Activated CD4-positive, alpha-beta T cell treated with anti-CD3 and anti-CD28 coated beads for 1 hour (primary cell): ENCODE measurements around the gene ZNF236.

Experiments used
- DNase-seq: peaks from one replicate; pipeline ENCODE4 v3.0.0-alpha.2; 2020

The ZNF236 gene

DNA sequence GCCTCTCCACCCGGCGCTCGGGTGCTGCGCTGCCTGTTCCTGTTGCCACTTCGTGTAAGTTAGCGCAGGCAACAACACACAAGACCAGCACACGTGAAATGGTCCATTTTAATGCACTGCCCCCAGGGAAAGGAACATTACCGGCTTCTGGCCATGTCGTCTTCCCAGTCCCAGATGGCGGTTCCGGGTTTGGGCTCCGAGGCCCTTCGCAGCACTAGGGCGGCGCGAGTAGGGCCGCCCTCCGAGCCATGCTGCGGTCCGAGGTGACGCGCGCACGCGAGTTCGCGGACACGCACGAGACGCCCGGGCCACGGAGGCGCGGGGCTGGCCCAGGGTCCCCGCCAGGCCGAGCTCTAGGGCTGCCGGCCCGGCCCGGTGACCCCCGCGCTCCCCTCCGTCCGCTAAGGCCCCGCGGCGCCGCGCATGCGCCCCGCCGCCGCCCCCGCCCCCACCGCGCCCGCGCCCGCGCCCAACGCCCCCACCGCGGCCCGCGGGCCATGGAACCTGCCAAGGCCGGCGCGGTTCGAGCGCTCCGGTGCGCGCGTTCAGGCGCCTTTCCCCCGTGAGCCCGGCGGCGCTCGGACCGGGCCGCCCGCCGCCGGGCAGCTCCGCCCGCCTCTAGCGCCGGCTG, 367 bp upstream of the ZNF236 start:
- DNase-seq: peak; percentile 54

DNA sequence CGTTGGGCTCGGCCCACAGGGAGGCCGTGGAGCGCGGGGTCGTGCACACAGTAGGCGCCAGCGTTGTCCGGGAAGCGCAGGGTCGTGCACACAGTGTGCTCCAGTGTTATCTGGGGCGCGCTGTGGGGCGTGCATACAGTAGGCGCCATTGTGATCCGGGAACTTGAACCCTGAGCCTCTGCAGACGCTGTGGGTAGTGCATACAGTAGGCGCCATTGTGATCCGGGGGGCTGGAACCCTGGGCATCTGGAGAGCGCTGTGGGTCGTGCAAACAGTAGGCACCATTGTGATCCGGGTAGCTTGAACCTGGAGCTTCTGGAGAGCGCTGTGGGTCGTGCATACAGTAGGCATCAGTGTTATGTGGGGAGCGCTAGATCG, 793 bp downstream of the ZNF236 start:
- DNase-seq: no peak

DNA sequence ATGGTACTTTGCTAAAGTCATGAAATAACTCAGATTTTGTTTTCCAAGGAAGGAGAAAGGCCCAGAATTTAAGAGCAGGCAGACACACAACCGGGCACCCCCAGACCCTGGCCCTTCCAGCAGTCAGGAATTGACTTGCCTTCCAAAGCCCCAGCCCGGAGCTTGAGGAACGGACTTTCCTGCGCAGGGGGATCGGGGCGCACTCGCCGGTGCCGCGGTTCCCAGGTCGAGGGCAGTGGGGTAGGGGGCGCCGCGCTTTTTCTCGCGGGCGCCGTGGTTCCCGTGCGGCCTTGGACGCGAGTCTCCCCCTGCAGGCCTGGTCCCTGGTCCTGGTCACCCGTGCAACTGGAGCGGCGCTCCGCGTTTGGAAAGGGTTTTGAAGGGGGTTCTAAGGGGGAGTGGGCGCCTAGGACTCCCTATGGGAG, 1.2 kb downstream of the ZNF236 start:
- DNase-seq: no peak

DNA sequence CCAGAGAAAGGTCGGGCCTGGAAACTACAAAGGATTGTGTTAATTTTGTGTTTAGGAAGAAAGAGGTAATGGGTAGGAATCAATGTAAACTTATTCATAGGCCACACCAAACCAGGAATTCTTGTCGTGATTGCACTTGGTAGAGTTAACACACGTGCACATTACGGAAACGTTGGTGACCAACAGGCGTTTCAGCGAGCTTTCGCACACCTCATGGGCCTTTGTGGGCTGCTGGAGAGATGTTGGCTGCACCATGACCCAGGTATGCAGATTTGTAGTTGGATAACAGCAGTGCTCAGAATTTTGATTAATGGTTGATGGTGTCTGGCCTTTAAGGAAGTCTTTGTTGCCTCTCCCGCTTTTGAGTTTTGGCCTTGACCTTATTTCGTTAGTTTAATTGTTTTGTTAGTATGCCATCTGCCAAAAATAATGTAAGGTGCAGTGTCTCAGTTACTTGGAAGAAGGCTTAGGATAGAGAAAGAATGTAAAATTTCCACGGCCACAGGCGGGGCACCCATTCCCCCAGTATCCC, 1.9 kb downstream of the ZNF236 start:
- DNase-seq: no peak

DNA sequence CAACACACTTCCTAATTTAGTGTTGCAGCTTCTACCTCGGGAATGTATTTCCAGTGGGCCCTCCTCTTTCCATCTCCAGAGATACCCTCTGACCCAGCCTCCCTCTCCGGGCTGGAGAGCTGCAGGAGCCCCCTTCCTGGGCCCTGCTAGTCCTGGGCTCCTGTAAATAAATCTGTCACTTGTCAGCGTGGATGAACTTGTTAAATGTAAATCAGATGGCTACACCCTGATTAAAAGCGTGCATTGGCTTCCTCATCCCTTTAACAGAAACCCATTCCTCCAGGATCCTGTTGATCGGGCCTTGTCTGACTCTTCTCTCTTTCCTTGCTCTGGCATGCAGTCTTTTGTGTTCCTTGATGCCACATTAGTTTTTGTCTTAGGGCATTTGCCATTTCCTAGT, 2.4 kb downstream of the ZNF236 start:
- DNase-seq: no peak

DNA sequence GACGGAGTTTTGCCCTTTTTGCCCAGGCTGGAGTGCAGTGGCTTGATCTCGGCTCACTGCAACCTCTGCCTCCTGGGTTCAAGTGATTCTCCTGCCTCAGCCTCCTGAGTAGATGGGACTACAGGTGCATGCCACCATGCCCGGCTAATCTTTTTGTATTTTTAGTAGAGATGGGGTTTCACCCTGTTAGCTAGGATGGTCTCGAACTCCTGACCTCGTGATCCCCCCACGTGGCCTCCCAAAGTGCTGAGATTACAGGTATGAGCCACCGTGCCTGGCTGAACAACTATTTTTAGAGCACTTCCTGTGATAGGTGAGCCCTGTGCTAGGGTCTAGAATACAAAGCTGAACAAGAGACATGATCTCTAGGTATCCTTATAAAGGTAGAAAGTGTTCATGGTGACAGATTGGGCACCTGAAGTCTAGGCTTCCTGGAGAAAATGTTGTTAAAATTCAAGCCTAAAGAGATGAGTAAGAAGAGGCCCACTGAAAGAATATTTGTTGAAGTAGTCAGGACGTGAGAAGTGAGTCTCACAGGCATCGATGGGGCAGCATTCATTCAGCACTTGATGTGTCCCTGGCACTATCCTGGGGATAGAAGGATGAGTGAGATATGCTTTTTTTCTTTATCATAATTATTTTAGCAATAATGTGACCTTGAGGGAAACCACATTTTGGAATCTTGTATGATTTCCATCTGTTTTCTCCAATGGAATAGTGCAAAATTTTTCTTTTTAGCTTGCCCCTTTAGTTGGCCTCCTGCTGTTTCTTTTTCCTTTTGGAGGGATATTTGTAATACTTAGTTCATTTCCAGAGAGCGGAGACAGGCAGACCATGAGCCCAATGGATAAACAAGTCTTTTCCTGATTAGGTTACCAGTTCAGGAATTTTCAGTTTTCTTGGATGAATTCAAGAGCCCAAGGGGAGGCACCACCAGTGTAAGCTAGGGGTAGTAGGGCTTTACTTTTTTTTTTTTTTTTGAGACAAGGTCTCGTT, 5.1 kb downstream of the ZNF236 start:
- no peak for DNase-seq

DNA sequence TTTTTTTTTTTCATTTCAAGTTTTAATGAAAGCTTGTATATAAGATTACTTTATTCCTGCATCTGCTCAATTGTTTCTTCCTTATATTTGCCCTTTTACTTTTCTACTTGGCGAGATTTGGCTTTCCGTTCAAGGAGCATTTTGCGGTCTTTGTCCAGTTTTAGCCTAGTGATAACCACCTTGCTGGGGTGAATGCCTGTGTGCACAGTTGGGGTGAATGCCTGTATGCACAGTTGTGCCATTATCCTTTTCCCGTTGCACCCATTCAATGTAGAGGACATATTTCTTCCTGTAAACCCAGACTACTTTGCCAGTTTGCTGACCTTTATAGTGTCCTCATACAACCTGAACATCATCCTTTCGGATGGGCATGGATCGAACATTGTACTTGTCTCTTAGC, 12.0 kb downstream of the ZNF236 start:
- DNase-seq: no peak

DNA sequence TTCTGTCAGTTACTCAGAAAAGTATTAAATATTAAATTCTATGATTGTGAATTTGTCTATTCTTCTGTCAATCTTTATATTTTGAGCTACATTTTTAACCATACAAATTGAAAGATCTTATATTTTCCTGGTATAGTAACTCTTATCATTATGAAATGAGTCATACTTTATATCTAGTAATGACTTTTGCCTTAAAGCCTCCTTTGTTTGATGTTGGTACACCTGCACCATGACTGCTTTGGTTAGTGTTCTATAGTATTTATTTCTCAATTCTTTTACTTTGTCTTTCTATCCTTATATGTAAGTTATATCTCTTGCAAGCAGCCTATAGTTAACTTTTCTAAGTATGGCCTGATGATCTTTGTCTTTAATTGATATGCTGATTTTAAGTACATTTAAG, 13.0 kb downstream of the ZNF236 start:
- DNase-seq: no peak

DNA sequence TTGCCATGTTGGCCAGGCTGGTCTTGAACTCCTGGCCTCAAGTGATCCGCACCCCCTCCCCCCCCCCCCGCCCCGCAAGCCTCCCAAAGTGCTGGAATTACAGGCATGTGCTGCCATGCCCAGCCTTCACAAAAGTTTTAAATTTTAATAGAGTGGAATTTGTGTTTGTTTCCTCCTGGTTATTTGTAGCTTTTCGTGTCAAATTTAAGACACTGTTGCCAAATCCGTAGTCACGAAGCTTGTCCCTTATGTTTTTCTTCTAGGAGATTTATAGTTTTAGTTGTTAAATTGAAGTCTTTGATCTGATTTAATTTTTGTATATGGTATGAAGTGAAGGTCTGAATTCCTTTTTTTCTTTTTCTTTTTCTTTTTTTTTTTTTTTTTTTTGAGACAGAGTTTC, 14.7 kb downstream of the ZNF236 start:
- DNase-seq: no peak

DNA sequence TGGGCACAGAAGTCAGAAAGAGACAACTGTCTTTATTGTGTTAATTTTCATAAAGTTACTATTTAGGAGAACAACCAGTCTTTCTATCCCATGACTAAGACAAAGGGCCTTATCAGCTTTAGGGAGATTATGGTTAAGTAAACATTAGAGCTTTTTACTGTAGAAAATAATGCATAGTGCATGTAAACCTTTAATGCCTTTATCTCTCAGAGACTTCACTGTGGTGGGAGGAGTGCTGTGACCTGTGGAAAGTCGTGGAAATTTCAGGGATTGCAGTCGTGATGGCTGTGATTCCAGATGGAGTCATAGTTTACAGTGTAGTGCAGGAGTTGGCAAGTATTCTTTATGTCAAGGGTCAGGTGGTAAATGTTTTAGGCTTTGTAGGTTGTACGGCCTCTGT, 15.8 kb downstream of the ZNF236 start:
- no peak for DNase-seq

DNA sequence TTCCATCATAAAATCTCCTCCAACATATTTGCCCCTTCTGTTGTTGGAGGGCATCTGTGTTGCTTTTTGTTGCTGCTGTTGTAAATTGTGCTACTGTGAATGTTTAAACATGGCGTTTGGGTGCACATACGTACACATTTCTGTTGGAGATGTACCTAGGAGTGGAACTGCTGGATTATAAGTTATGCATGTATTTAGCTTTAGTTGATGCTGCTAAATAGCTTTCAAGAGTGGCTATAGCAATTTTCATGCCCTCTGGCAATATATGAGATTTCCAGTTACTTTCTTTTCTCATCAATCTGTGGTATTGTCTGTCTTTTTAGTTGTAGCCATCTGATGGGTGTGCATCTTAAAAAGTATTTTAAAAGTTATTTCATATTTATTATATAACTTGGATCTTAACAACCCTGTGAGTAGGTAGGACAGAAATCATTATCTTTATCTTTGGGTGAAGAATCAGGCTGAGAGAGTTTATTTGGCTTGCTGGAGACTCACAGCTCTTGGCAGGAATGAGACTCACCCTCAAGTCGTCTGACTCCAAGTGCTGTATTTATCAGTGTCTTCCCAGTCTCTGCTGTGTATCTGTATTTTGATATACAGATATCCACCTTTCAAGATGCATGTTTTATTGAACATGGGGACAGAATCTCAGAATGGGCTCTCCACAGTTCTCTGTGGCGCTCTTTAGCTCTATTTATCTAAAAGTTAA, 16.9 kb downstream of the ZNF236 start:
- DNase-seq: no peak

DNA sequence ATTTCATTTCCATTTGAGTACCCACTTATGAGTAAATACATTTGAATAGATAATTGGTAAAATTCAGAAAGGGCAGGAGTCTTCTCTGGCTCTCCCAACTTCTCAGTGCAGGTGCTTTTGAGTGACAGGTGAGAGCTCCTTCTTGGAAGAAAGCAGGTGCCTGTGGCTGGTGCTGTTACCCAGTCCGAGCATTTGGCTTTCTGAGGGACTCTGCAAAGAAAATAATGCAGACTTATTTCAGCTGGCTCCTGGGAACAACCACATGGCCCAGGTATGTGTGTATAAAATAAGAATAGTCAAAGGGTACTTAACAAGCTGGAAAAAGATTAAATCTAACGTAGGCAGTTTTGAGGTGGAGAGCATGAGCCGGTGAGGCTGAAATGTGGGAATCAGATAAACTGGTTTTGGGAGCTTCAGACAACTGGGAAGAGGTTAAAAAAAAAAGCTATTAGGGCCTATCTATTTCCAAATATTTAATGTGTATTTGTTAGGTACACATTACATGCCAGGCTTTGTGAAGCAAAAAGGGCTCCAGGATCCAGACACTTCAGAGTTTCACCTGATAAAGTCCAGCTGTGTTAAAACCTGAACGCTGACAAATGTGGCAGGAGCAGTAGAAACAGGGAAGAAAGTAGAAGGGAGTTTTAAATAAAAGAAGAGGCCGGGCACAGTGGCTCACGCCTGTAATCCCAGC, 20.6 kb downstream of the ZNF236 start:
- DNase-seq: no peak

DNA sequence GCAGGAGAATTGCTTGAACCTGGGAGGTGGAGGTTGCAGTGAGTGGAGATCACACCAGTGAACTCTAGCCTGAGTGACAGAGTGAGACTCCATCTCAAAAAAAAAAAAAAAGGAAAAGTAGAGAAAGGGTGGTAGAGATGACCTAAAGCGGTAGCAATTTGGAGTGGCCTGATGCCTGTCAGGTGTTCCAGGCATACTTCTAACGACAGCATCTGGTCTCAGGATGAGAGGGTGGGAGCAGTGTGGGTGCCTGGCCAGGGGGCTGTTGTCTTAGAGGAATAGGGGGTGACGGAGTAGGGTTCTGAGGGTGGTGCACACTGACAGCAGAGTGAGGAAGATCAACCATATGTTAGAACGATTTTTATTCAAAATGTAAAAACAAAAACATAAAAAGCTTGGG, 21.8 kb downstream of the ZNF236 start:
- no peak for DNase-seq

DNA sequence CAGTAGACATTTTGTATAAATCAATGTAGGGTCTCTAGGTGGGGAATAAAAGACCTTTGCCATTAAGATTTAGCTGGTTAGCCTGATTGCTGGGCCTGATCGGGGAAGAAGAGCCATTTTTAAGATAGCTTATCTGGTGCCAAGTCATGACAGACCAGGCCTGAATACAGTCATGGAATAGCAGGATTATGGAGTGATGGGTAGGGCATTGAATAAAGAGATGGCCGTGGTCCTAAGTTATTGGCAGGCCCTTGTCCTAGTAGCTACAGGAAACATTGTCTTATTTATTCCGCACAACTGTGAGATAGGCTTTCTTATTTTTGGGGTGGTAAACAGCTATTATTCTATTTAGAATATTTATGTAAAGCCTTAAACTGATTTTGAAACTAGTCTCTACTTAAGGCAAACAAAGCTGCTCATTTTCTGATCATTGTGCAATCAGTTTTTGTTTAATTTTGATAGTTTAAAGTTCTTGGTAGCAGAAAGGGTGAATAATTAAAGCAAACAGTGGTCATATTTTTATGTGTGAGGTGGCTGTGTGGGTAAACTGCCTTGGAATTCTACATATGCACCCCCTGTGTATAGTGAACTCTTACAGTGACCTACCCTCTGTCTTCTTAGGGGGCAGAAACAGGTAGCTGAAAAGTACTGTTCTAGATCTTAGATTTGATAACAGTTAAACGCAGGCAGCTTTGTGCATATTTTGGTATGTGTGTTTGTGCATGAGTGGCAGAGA, 22.6 kb downstream of the ZNF236 start:
- DNase-seq: no peak

DNA sequence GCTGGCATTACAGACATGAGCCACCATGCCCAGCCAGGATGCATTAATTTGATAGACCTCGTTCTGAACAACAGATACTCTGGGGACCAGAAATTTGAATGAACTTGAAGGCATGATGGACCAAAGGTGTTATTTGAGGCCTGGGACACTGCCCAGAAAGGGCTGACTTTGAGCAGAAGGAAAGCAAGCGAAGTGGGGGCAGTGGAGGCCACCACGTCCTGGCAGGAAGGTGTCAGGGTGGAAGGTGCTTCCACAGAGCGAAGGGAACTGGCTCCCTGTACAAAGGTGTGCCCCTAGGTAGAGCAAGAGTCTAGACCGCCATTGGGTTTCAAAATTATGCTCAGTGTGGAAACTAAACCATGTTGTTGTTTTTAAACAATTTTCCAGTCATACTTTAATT, 23.9 kb downstream of the ZNF236 start:
- DNase-seq: no peak

DNA sequence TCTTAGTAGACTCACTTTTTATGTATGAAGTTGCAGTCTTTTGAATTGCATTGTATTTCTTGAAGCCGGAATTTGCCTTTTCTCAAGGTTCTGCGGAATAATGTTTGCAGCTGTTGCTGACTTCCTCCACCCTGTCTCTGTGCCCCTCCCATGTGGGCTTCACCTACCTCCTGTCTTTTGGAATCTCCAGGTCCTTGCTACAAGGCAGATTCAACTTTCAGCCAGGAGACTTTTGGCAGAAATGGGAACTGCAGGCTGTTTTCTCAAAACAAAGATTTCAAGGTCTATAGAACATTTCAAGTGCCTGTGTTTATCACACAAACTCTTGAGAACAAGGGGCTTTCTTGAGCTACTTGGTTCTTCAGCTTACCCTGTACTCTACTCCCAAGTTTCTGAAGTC, 25.6 kb downstream of the ZNF236 start:
- no peak for DNase-seq

DNA sequence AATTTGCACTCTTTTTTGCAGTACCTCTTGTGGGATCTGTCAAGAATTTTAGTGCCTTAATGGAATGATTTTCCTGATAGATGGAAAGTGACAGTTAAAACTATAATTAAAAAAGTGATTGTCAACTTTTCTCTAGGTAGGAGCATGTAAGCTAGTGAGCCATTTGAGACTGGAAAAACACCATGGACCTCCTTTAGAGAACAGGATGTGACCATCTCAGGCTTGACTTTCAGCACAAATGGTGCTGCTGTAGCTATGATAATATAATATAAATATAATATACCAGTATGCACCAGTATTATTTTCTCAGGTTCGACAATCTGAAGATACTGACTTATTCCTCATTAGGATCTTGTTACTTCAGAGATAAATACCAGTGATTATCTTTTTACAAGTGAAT, 27.8 kb downstream of the ZNF236 start:
- DNase-seq: no peak

DNA sequence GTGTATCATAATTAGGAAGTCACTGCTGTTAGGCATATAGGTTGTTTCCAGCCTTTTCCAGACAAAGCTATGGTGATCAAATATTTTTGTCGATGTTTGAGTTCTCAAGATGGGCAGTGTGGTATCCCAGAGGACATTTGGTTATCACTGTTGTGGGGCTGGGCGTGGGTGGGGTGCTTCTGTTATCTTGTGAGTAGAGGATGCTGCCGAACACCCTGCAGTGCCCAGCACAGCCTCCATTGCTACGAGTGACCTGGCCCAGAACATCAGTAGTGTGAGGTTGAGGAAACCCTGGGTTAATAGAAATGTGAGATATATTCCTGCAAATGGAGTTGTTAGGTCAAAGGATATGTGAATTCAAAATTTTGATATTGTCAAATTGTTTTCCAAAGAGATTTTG, 33.2 kb downstream of the ZNF236 start:
- no peak for DNase-seq

DNA sequence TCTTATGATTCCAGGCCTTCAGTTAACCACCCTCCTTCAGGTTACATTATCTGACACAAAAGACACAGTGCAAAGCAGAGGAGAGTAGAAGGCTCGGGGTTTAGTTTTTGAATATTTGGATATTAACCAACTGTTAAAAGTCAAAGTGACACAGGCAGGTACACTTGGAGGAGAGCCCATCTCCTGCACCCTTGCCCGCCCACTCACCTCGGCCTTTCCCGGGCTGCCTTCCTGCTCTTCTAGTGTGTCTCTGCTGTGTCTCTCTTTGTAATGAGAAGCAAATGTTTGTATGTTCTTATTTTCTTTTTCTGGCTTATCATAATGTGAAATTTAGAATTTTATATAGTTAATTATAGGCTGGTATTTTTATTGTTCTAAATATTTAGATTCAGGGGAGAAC, 35.1 kb downstream of the ZNF236 start:
- DNase-seq: no peak

DNA sequence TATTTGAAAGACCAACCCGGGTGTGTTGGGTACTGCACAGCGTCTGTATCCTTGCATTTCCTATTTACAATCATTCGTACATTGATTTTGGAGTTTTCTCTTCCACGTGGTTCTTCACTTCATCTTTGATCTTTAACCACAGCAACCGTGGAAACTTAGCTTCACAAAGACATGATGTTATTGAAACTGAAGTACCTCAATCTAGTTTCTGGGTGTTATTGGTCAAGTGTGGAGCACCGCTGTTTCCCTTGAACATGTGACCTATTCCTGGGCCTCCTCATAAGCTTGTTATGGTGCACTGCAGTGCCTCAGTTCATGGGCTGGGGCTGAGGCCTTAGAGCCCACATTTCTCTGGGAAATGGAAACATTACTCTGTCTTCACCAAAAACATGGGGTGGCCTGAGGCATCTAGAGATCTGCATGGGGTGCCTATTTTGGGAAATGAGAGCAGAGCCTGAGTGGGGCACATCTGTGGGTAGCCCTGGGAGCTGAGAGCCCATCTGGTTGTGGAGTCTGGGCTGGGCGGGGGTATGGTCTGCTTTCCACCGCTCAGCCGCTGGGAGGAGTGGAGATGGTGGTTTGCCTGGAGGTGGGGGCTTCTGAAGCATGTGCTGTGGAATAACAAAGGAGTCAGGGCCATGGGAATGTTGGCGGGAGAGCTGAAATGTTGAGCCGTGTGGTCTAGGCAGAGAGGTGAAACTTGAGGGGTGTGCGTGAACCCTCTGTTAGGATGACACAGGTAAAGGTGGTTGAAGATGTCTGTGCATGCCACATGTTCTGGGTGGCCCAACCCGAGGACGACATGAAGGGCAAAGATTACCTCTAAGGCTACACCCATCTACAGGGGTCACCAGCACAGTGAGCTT, 37.4 kb downstream of the ZNF236 start:
- no peak for DNase-seq

DNA sequence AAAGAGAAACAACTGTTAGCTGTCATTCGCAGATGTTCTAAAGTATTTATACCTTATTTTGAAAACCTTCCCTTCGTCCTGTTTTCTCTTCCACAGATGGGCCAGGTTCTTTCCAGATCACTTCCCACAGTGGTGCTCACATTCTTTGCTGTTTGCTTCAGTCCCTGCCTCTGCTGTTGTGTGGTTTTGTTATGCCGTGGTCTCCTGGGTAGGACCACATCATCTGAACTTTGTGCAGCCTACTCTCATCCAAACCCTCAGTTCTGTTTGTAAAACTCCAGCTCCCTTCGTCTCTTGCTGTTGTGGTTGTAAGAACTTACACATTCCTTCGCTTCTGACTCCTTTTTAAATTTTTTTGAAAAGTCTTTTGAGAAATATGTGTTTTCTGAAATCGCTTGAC, 38.1 kb downstream of the ZNF236 start:
- DNase-seq: no peak
